Mucosa of descending colon (tissue), 3 donors: Measurements from ENCODE around the gene CCL5. TPM values are rescaled to one million over a fixed set of nuclear protein-coding genes. Genes with fewer than 3 reads are reported as not detected.
A peak's percentile ranks its signal among the peaks of the same experiment; 100 is the strongest.
"Not testable (repeated sequence)": the region's sequence is repeated elsewhere in the genome, so short reads cannot be mapped to it uniquely, and the experiment has no call there.

Experiments used
- ATAC-seq: fragments of 200-7000 bp; cut with Tn5 transposase; one replicate; pipeline ENCODE4 v1.9.1; 2020; ENCODE audit warnings: mild to moderate bottlenecking, moderate library complexity
- DNase-seq, 3 donors: peaks; one replicate each; pipeline ENCODE4 v3.0.0-alpha.2; 2020
- H3K36me3 ChIP-seq: fragments of 200-600 bp; one replicate; pipeline ENCODE4 v1.8.0; 2021; ENCODE audit warnings: low read depth, mild to moderate bottlenecking
- H3K4me1 ChIP-seq: fragments of 200-600 bp; one replicate; pipeline ENCODE4 v1.8.0; 2021; ENCODE audit warnings: low read depth, mild to moderate bottlenecking
- H3K4me3 ChIP-seq: fragments of 200-600 bp; one replicate; pipeline ENCODE4 v1.8.0; 2021; ENCODE audit warnings: mild to moderate bottlenecking
- H3K9me3 ChIP-seq: fragments of 200-600 bp; one replicate; pipeline ENCODE4 v1.8.0; 2021; ENCODE audit warnings: mild to moderate bottlenecking
- CTCF ChIP-seq: fragments of 200-600 bp; IDR thresholded peaks from one replicate; pipeline ENCODE4 v1.8.0; 2022; ENCODE audit warnings: antibody characterized with exemption, mild to moderate bottlenecking
- intact Hi-C, 2 donors: fragments of 100-400 bp; cut with DNase I in 1 of 2; cut with micrococcal nuclease in 1 of 2; formaldehyde crosslinking; loops; one replicate each; pipeline versions ENCODE4 v1.11.0 to v1.11.1; 2022; cut with DNase I, micrococcal nuclease
- total RNA-seq, 3 donors: library from RNA; stranded (reverse); fragmentation: NEBNext Ultra II Directional in 2 of 3; extraction: Animal tissue kit (Norgen Biotek cat#: 25700) in 2 of 3; gene quantifications; one replicate each; pipeline versions ENCODE4 v1.2.1 to v1.2.4, GENCODE V29; 2021 to 2023
- donor health status: DM: no; HTN: no; CAD: no; lungs with moderate emphysema.
- donor health status: DM: no; HTN: no; CAD: no.
- donor health status: DM: no; HTN: yes; CAD: no.

The CCL5 gene
- total RNA-seq, 3 donors from 2014 or later, result 8.4 to 20.6 (median 13.7) TPM

- DNase-seq (no peak), ATAC-seq (no peak)
- Histone ChIP-seq H3K9me3 (no peaks in the 10 kb centered on the region), H3K4me3 (no peak overlapping the region), H3K4me1 (no peaks in the 10 kb centered on the region), H3K36me3 (no peaks in the 10 kb centered on the region)
- TF ChIP-seq CTCF, result no peak
- intact Hi-C loops, result no loop called here
Measured at GRCh38 chr17:35903451-35903850, 23.3 kb upstream of the CCL5 start.

DNA sequence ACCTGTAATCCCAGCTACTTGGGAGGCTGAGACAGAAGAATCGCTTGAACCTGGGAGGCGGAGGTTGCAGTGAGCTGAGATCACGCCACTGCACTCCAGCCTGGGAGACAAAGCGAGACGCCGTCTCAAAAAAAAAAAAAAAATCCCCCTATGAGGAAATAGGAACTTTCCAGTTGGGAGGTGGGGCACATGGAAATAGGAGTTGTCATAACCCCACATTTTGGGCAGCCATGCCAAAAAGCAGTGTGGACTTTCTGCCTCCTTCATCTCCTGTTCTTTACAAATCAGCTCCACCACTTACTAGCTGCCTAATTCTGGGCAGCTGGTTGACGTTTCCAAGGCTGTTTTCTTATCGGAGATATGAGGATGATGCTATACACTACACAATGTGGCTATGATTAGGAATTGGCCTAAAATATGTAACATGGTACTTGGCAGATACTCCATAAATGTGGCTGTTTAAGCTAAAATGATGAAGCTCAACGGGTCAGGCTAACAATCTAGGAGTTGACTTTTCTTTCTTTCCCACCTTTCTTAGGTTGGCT is 21.5 kb upstream of the CCL5 start:
- no peak for DNase-seq
- Histone ChIP-seq H3K4me1 (no peaks in the 10 kb centered on the region), H3K36me3 (no peaks in the 10 kb centered on the region), H3K9me3 (no peaks in the 10 kb centered on the region), H3K4me3 (no peak overlapping the region)
- intact Hi-C loops, result no loop called here
- no peak for TF ChIP-seq CTCF
- no peak for ATAC-seq

GRCh38 chr17:35900708-35901480 is 20.7 kb upstream of the CCL5 start:
- no peak for DNase-seq
- peak; percentile 31 for ATAC-seq

GRCh38 chr17:35900280-35900679 is 20.1 kb upstream of the CCL5 start:
- Histone ChIP-seq H3K36me3 (no peaks in the 10 kb centered on the region), H3K4me1 (no peaks in the 10 kb centered on the region), H3K4me3 (no peak overlapping the region), H3K9me3 (no peaks in the 10 kb centered on the region)
- intact Hi-C loops, result no loop called here
- no peak for TF ChIP-seq CTCF
- ATAC-seq (peak; percentile 46), DNase-seq (peak in 2 of 3 donors; percentile 13 to 30)

More at GRCh38 chr17:35900708-35901480, 20.7 kb upstream of the CCL5 start:
- H3K36me3 ChIP-seq, result no peaks in the 10 kb centered on the region
- no peak for TF ChIP-seq CTCF
- H3K9me3 ChIP-seq, result no peaks in the 10 kb centered on the region
- H3K4me3 ChIP-seq, result no peak overlapping the region
- intact Hi-C loops, result no loop called here
- H3K4me1 ChIP-seq, result no peaks in the 10 kb centered on the region

DNA sequence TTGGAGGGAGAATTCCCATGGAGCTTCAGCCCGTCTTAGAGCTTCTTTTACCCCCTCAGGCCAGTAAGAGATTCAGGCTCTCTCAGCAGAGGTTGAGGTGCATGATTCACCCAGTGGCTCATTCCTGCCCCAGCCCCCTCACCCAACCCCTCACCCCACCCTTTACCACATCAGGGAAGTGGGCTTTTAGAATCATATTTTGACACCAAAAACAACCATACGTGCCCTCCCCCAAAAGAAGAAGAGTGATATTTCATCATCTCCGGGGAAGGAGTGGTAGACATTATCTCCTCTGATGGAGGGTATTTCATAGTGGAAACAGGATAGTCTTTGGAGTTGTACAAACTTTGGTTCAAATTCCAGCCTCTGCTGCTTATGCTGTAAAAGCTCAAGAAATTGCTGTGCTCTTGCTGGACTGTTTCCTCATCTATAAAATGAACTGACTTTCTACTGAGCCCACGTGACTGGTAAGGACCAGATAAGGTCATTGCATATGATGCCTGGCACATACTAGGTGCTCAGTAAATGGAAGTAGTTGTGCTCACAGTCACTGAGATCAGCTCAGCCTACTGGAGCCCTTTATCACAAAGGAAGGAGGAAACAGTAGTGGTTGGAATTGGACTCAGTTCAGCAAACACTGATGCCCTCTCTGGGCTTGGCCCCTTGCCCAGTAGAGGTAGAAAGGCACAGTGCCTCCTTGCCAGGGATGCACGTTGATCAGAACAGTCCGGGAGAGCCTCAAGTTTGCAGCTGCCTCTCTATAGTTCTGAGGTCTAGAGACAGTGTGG is 18.3 kb upstream of the CCL5 start:
- H3K4me3 ChIP-seq, result no peak overlapping the region
- no peak for TF ChIP-seq CTCF
- H3K36me3 ChIP-seq, result no peaks in the 10 kb centered on the region
- H3K4me1 ChIP-seq, result no peaks in the 10 kb centered on the region
- peak; percentile 68 for ATAC-seq
- H3K9me3 ChIP-seq, result no peaks in the 10 kb centered on the region
- intact Hi-C loops, result no loop called here
- DNase-seq, result peak in 2 of 3 donors; percentile 53 to 54

DNA sequence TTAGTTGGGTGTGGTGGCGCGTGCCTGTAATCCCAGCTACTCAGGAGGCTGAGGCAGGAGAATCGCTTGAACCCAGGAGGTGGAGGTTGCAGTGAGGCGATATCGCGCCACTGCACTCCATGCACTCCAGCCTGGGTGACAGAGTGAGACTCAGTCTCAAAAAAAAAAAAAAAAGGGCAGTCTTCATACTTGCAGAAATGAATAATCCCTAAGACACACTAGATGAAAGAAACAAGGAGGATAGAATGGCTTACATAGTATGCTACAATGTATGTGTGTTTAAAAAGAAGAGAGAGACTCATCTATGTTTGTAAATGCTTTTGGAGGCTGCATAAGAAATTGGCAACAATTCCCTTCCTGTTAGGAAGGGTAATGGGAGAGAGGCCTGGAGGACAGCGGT is 17.6 kb upstream of the CCL5 start:
- H3K36me3 ChIP-seq, H3K9me3 ChIP-seq, ATAC-seq, intact Hi-C loops, H3K4me3 ChIP-seq, H3K4me1 ChIP-seq, DNase-seq: not testable (repeated sequence)
